Measurements from ENCODE around the gene CREB5.

The CREB5 gene

GRCh38 chr7:28524978-28525377 is 112.7 kb downstream of the CREB5 start:
- TF ChIP-seq CTCF (IDR thresholded peaks at IDR 0.05; ENCODE audit: borderline replicate concordance, control extremely low read depth, extremely low read depth, insufficient read depth, missing control alignments): no peak
- no peak for DNase-seq (ENCODE audit: low spot score)
- in situ Hi-C loops (cut with MboI; ENCODE audit: low sequenced_read_pairs, unreplicated experiment): no loop called here

GRCh38 chr7:28528899-28529298 is 116.6 kb downstream of the CREB5 start:
- in situ Hi-C loops (cut with MboI; ENCODE audit: low sequenced_read_pairs, unreplicated experiment): no loop called here
- no peak for TF ChIP-seq CTCF (IDR thresholded peaks at IDR 0.05; ENCODE audit: borderline replicate concordance, control extremely low read depth, extremely low read depth, insufficient read depth, missing control alignments)
- DNase-seq (ENCODE audit: low spot score): no peak

GRCh38 chr7:28529755-28530154 is 117.4 kb downstream of the CREB5 start:
- in situ Hi-C loops (cut with MboI; ENCODE audit: low sequenced_read_pairs, unreplicated experiment): no loop called here
- TF ChIP-seq CTCF (IDR thresholded peaks at IDR 0.05; ENCODE audit: borderline replicate concordance, control extremely low read depth, extremely low read depth, insufficient read depth, missing control alignments): no peak

GRCh38 chr7:28530175-28530802 is 118.0 kb downstream of the CREB5 start:
- no peak for DNase-seq (ENCODE audit: low spot score)
- in situ Hi-C loops (cut with MboI; ENCODE audit: low sequenced_read_pairs, unreplicated experiment): no loop called here
- TF ChIP-seq CTCF (IDR thresholded peaks at IDR 0.05; ENCODE audit: borderline replicate concordance, control extremely low read depth, extremely low read depth, insufficient read depth, missing control alignments): no peak

More at GRCh38 chr7:28529755-28530154, 117.4 kb downstream of the CREB5 start:
- DNase-seq (ENCODE audit: low spot score): no peak

GRCh38 chr7:28530803-28531175 is 118.5 kb downstream of the CREB5 start:
- in situ Hi-C loops (cut with MboI; ENCODE audit: low sequenced_read_pairs, unreplicated experiment): no loop called here
- no peak for TF ChIP-seq CTCF (IDR thresholded peaks at IDR 0.05; ENCODE audit: borderline replicate concordance, control extremely low read depth, extremely low read depth, insufficient read depth, missing control alignments)
- DNase-seq (ENCODE audit: low spot score): no peak

GRCh38 chr7:28531291-28531690 is 119.0 kb downstream of the CREB5 start:
- no peak for TF ChIP-seq CTCF (IDR thresholded peaks at IDR 0.05; ENCODE audit: borderline replicate concordance, control extremely low read depth, extremely low read depth, insufficient read depth, missing control alignments)
- in situ Hi-C loops (cut with MboI; ENCODE audit: low sequenced_read_pairs, unreplicated experiment): no loop called here
- no peak for DNase-seq (ENCODE audit: low spot score)
